ENCODE results near the gene GNPTG.

GNPTG gene

GRCh38 chr16:1344499-1344898 is 7.2 kb upstream of the GNPTG start:
- TF ChIP-seq, protein P1, sequence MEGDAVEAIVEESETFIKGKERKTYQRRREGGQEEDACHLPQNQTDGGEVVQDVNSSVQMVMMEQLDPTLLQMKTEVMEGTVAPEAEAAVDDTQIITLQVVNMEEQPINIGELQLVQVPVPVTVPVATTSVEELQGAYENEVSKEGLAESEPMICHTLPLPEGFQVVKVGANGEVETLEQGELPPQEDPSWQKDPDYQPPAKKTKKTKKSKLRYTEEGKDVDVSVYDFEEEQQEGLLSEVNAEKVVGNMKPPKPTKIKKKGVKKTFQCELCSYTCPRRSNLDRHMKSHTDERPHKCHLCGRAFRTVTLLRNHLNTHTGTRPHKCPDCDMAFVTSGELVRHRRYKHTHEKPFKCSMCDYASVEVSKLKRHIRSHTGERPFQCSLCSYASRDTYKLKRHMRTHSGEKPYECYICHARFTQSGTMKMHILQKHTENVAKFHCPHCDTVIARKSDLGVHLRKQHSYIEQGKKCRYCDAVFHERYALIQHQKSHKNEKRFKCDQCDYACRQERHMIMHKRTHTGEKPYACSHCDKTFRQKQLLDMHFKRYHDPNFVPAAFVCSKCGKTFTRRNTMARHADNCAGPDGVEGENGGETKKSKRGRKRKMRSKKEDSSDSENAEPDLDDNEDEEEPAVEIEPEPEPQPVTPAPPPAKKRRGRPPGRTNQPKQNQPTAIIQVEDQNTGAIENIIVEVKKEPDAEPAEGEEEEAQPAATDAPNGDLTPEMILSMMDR (IDR thresholded peaks at IDR 0.05; ENCODE audit: low read length, missing control alignments), result no peak
- DNase-seq (ENCODE audit: low read depth), result no peak

DNA sequence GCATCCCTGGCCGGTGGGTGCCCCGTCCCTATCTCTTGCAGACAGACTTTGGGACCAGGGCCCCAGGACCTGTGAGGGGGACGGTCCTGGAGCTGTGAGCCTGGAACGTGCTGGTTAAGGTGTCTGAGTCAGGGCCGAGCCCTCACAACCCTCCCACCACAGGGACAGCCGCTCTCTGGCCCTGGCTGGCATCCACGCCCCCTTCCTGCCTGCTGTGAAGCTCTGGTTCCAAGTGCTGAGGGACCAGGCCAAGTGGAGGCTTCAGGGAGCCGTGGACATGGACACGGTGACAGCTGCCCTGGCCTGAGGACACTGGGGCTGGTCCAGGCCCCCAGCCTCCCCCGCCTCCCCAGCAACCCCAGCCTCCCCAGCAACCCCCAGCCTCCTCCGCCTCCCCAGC is 6.6 kb upstream of the GNPTG start:
- TF ChIP-seq, protein P1 (IDR thresholded peaks at IDR 0.05; ENCODE audit: low read length, missing control alignments), result no peak
- no peak for DNase-seq (ENCODE audit: low read depth)
- no peak overlapping the region for H3K4me3 ChIP-seq (replicated peaks; ENCODE audit: low read depth, low read length)

More at GRCh38 chr16:1344499-1344898, 7.2 kb upstream of the GNPTG start:
- H3K4me3 ChIP-seq (replicated peaks; ENCODE audit: low read depth, low read length), result no peak overlapping the region

- TF ChIP-seq, protein P1 (IDR thresholded peaks at IDR 0.05; ENCODE audit: low read length, missing control alignments), result no peak
- no peak overlapping the region for H3K4me3 ChIP-seq (replicated peaks; ENCODE audit: low read depth, low read length)
- no peak for DNase-seq (ENCODE audit: low read depth)
These were observed 5.9 kb upstream of the GNPTG start for GRCh38 chr16:1345651-1346421.

DNA sequence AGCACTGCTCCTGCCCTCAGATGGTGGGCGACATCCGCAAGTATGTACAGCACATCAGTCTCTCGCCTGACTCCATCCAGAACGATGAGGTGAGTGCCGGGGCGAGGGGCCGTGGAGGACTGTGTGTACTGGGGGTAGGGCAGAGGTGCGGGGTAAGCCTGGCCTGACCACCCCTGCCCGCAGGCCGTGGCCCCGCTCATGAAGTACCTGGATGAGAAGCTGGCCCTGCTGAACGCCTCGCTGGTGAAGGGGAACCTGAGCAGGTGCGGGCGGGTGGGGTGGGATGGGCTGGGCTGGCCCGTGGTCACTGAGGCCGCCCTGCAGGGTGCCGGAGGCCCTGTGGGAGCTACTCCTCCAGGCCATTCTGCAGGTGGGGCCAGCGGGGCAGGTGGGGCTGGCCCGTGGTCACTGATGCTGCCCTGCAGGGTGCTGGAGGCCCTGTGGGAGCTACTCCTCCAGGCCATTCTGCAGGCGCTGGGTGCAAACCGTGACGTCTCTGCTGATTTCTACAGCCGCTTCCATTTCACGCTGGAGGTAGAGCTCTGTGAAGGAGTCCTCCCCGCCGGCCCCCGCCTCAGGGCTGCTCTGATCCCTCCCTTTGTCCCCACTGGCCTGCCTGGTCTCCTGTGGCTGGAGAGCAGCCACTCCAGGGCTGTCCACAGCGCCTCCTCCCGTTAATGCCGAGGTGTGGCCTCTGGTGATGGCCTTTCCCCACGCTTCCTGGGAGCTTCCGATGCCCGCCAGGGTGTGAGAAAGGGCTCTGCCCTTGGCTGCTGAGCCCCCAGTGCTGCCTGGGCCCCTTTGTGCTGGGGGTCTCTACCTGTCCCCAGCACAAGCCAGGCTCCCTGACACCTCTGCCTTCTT is 5.1 kb upstream of the GNPTG start:
- H3K4me3 ChIP-seq (replicated peaks; ENCODE audit: low read depth, low read length), result no peak overlapping the region
- TF ChIP-seq, protein P1 (IDR thresholded peaks at IDR 0.05; ENCODE audit: low read length, missing control alignments), result no peak
- DNase-seq (ENCODE audit: low read depth), result no peak

DNA sequence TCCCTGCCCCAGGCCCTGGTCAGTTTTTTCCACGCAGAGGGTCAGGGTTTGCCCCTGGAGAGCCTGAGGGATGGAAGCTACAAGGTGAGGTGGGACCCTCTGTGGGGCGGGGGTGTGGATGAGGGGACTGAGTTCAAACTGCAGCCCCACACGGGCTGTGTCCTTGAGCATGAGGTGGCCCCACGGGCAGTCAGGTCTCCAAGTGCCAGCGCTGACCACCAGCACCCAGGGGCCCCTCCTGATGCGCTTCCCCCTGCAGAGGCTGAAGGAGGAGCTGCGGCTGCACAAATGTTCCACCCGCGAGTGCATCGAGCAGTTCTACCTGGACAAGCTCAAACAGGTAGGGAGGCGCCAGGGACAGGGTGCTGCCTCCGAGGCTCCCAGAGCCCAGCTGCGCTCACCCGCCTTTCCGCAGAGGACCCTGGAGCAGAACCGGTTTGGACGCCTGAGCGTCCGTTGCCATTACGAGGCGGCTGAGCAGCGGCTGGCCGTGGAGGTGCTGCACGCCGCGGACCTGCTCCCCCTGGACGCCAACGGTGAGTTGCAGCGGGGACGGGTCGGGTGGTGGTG is 4.4 kb upstream of the GNPTG start:
- DNase-seq (ENCODE audit: low read depth), result no peak
- TF ChIP-seq, protein P1 (IDR thresholded peaks at IDR 0.05; ENCODE audit: low read length, missing control alignments), result no peak
- no peak overlapping the region for H3K4me3 ChIP-seq (replicated peaks; ENCODE audit: low read depth, low read length)

- H3K4me3 ChIP-seq (replicated peaks; ENCODE audit: low read depth, low read length), result no peak overlapping the region
- no peak for DNase-seq (ENCODE audit: low read depth)
- TF ChIP-seq, protein P1 (IDR thresholded peaks at IDR 0.05; ENCODE audit: low read length, missing control alignments), result no peak
These were observed 3.8 kb upstream of the GNPTG start for GRCh38 chr16:1347962-1348361.

Measured in fibroblast of pulmonary artery (primary cell).